ENCODE measurements around the gene PLCD1. TPM values are rescaled to one million over a fixed set of nuclear protein-coding genes. Genes with fewer than 3 reads are reported as not detected.

Gene PLCD1
- total RNA-seq, 1 experiment from 2014 or later = 7.9 TPM

DNA sequence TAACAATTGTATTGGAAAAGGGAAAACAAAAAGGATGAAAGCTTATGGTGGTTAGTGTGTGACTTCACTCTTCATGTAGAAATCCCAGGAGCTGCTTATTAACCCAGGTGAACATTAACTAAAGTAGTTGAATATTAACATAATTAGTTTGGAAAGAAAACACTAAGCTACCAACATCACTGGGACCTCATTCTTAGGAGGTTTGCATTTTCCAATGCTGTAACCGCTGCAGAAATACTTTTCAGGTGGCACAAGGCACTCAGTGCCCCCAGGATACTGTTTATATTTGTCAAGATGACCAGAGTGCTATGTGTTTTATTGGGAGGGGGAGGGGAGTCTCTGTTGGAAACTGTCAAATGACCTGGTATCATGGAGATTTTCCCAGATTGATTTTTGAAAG lies 64.7 kb downstream of the PLCD1 start:
- no peak overlapping the region for H3K4me3 ChIP-seq (ENCODE audit: low read depth, low read length)
- H3K27me3 ChIP-seq (replicated peaks; ENCODE audit: control insufficient read depth, insufficient read depth, low read length) = no peaks in the 10 kb centered on the region
- H3K27ac Mint-ChIP-seq (ENCODE audit: unreplicated experiment) = peak overlapping the region; percentile 74
- peak in 1 of 2 experiments; percentile 43 for DNase-seq
- TF ChIP-seq, protein P1, sequence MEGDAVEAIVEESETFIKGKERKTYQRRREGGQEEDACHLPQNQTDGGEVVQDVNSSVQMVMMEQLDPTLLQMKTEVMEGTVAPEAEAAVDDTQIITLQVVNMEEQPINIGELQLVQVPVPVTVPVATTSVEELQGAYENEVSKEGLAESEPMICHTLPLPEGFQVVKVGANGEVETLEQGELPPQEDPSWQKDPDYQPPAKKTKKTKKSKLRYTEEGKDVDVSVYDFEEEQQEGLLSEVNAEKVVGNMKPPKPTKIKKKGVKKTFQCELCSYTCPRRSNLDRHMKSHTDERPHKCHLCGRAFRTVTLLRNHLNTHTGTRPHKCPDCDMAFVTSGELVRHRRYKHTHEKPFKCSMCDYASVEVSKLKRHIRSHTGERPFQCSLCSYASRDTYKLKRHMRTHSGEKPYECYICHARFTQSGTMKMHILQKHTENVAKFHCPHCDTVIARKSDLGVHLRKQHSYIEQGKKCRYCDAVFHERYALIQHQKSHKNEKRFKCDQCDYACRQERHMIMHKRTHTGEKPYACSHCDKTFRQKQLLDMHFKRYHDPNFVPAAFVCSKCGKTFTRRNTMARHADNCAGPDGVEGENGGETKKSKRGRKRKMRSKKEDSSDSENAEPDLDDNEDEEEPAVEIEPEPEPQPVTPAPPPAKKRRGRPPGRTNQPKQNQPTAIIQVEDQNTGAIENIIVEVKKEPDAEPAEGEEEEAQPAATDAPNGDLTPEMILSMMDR (IDR thresholded peaks at IDR 0.05; ENCODE audit: insufficient read depth in 1 of 2, low read depth in 1 of 2, low read length in 1 of 2, severe bottlenecking in 1 of 2, unreplicated experiment in 1 of 2) = no peak
- intact Hi-C loops (cut with micrococcal nuclease; ENCODE audit: unreplicated experiment) = loop anchor here (1.0 to 5.0 kb wide), 3 partner anchors 18 to 52 kb away; no protein-coding TSS in a partner anchor
- BruUV-seq (replicated peaks) = no TSS peak
- no peaks in the 10 kb centered on the region for H3K9me3 ChIP-seq
- ChIA-PET POLR2A (interaction anchor here (0.5 to 1.3 kb wide), 7 partner anchors 19 to 383 kb away, joined by 3 to 5 read pairs (median 3); no protein-coding TSS in a partner anchor), CTCF (interaction anchor here (0.6 to 6.6 kb wide), 10 partner anchors 10 to 110 kb away, joined by 3 to 64 read pairs (median 4); no protein-coding TSS in a partner anchor)
- peaks cover 41% of the 10 kb centered on the region for H3K4me1 ChIP-seq
- H3K4me3 Mint-ChIP-seq (ENCODE audit: unreplicated experiment) = peak overlapping the region; percentile 61
- peaks cover 19% of the 10 kb centered on the region for H3K36me3 Mint-ChIP-seq (ENCODE audit: insufficient read depth, unreplicated experiment)
- no peaks in the 10 kb centered on the region for H3K27me3 Mint-ChIP-seq (ENCODE audit: insufficient read depth, unreplicated experiment)
- 0 out of 2 replicates have a peak, but pooled peaks cover 1% of the 10 kb centered on the region for H3K36me3 ChIP-seq (ENCODE audit: control insufficient read depth, insufficient read depth, low read length)
- no peaks in the 10 kb centered on the region for H3K9me3 Mint-ChIP-seq (ENCODE audit: unreplicated experiment)
- H3K4me1 Mint-ChIP-seq (ENCODE audit: low read depth, unreplicated experiment) = peaks cover 39% of the 10 kb centered on the region

DNA sequence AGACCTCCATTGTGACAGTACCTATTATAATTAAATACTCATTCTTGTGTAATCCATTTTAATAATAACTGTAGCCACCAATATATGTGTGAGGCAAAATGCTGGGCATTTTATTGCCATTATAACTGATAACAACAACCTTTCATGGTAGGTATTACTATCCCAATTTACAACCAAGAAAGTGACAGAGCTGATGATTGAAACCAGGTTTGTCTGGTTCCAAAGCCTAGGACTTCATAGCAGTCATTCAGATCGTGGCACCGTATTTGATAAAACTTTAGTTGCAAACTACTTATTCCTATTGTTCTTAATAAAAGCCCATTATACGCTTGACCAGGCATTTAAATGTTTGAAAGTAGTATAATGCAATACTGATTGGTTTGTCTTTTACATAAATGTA lies 65.3 kb downstream of the PLCD1 start:
- no peak overlapping the region for H3K4me3 ChIP-seq (ENCODE audit: low read depth, low read length)
- Mint-ChIP-seq H3K4me1 (ENCODE audit: low read depth, unreplicated experiment) (peaks cover 39% of the 10 kb centered on the region), H3K27ac (ENCODE audit: unreplicated experiment) (peak overlapping the region; percentile 74), H3K9me3 (ENCODE audit: unreplicated experiment) (no peaks in the 10 kb centered on the region), H3K4me3 (ENCODE audit: unreplicated experiment) (peak overlapping the region; percentile 61), H3K27me3 (ENCODE audit: insufficient read depth, unreplicated experiment) (no peaks in the 10 kb centered on the region), H3K36me3 (ENCODE audit: insufficient read depth, unreplicated experiment) (peaks cover 19% of the 10 kb centered on the region)
- intact Hi-C loops (cut with micrococcal nuclease; ENCODE audit: unreplicated experiment) = loop anchor here (1.0 kb wide), 2 partner anchors 18 to 28 kb away; no protein-coding TSS in a partner anchor
- BruUV-seq (replicated peaks) = TSS peak; percentile 81
- DNase-seq = no peak
- H3K9me3 ChIP-seq = no peaks in the 10 kb centered on the region
- H3K36me3 ChIP-seq (ENCODE audit: control insufficient read depth, insufficient read depth, low read length) = 0 out of 2 replicates have a peak, but pooled peaks cover 1% of the 10 kb centered on the region
- H3K27me3 ChIP-seq (replicated peaks; ENCODE audit: control insufficient read depth, insufficient read depth, low read length) = no peaks in the 10 kb centered on the region
- POLR2A ChIA-PET = interaction anchor here (0.5 to 1.3 kb wide), 6 partner anchors 18 to 383 kb away, joined by 3 to 5 read pairs (median 3); no protein-coding TSS in a partner anchor
- peaks cover 41% of the 10 kb centered on the region for H3K4me1 ChIP-seq
- CTCF ChIA-PET = interaction anchor here (0.6 to 6.6 kb wide), 10 partner anchors 10 to 109 kb away, joined by 3 to 64 read pairs (median 4); no protein-coding TSS in a partner anchor
- TF ChIP-seq, protein P1 (IDR thresholded peaks at IDR 0.05; ENCODE audit: insufficient read depth in 1 of 2, low read depth in 1 of 2, low read length in 1 of 2, severe bottlenecking in 1 of 2, unreplicated experiment in 1 of 2) = no peak

DNA sequence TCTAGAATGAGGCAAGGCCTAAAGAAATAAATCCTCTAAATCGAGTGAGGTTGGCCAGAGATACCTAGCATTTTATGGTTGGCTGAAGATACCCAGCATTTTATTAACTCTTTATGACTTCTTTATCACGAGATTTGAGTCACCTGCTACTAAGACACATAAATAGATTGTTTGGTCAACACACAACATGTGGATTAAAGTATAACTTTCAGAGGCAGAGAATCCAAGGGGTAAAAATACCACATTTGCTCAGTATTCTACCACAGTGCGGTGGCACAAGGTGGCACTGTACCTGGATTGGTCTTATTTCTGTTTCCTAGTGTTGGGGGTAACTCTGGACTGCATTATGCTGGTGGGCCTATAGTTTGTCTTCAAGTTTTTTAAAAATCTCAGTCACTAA lies 65.8 kb downstream of the PLCD1 start:
- H3K4me3 Mint-ChIP-seq (ENCODE audit: unreplicated experiment) = no peak overlapping the region
- Histone ChIP-seq H3K9me3 (no peaks in the 10 kb centered on the region), H3K4me3 (ENCODE audit: low read depth, low read length) (no peak overlapping the region), H3K36me3 (ENCODE audit: control insufficient read depth, insufficient read depth, low read length) (no peaks in the 10 kb centered on the region; the same call in 1 of the 2 replicates), H3K4me1 (peaks cover 41% of the 10 kb centered on the region), H3K27me3 (replicated peaks; ENCODE audit: control insufficient read depth, insufficient read depth, low read length) (no peaks in the 10 kb centered on the region)
- ChIA-PET POLR2A (no interaction called here), CTCF (interaction anchor here (1.4 kb wide), 1 partner anchor 11 kb away, joined by 12 read pairs; no protein-coding TSS in a partner anchor)
- TF ChIP-seq, protein P1 (IDR thresholded peaks at IDR 0.05; ENCODE audit: insufficient read depth in 1 of 2, low read depth in 1 of 2, low read length in 1 of 2, severe bottlenecking in 1 of 2, unreplicated experiment in 1 of 2) = no peak
- H3K27me3 Mint-ChIP-seq (ENCODE audit: insufficient read depth, unreplicated experiment) = no peaks in the 10 kb centered on the region
- no peak overlapping the region for H3K27ac Mint-ChIP-seq (ENCODE audit: unreplicated experiment)
- peaks cover 14% of the 10 kb centered on the region for H3K36me3 Mint-ChIP-seq (ENCODE audit: insufficient read depth, unreplicated experiment)
- no peak for DNase-seq
- intact Hi-C loops (cut with micrococcal nuclease; ENCODE audit: unreplicated experiment) = loop anchor here (1.0 kb wide), 2 partner anchors 17 to 27 kb away; no protein-coding TSS in a partner anchor
- peaks cover 39% of the 10 kb centered on the region for H3K4me1 Mint-ChIP-seq (ENCODE audit: low read depth, unreplicated experiment)
- no TSS peak for BruUV-seq (replicated peaks)
- H3K9me3 Mint-ChIP-seq (ENCODE audit: unreplicated experiment) = no peaks in the 10 kb centered on the region
